ENCODE data around the gene LRRC56. TPM values are rescaled to one million over a fixed set of nuclear protein-coding genes. Genes with fewer than 3 reads are reported as not detected.
A peak's percentile ranks its signal among the peaks of the same experiment; 100 is the strongest.

LRRC56 gene
- total and polyA plus RNA-seq, 2 donors from 2014 or later: 1.2 to 7.7 TPM

DNA sequence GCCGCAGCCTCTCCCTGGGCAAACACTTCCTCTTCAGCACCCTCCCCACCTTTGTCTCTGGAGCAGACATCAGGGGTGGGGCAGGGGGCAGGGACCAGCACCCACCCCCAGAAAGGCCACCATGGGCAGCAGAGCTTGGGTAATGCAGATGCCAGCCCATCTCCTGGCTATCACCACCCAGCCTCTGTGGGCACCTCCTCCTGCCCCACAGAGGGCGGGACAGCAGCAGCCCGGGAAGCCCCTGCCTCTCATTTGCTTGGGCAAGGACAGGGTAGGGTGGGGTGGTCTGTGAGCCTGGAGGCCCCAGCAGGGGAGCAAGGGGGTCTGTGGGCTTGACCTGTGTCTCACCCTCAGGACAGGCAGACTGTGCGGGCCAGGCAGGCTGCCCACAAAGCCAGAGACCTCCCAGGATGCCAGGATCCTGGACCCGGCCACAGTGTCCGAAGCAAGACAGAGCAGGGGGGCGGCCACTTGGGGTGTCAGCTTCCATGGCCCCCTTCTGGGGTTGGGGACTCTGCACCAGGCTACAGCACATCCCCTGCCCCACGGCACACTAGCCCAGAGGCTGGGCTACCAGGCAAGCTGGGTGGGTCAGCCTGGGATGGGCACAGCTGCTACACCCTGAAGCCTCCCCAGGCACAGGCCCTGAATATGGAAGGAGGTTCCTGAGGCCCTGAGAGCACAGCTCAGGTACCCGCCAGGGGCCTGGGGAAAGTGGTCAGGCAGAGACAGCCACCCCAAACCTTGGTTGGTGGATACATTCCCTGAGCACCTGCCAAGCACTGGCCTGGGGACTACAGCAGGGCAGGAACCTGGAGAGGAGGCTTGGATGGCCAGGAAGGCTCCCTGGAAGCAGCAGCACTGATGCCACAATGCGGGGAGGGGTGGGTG lies 34.8 kb upstream of the LRRC56 start:
- intact Hi-C loops (cut with DNase I): no loop called here
- Histone ChIP-seq H3K9ac (ENCODE audit: low read length in 3 of 3) (no peak overlapping the region), H3K27ac (ENCODE audit: low read depth in 2 of 2, low read length in 2 of 2) (no peak overlapping the region), H3K27me3 (ENCODE audit: control insufficient read depth, insufficient read depth, low read length) (no peaks in the 10 kb centered on the region), H3K4me1 (ENCODE audit: control insufficient read depth in 2 of 3, insufficient read depth in 2 of 3, low read depth in 1 of 3, low read length in 3 of 3) (peaks cover 2 to 10% (median 9%) of the 10 kb centered on the region in 3 donors), H3K36me3 (ENCODE audit: control insufficient read depth in 2 of 3, insufficient read depth in 3 of 3, low read length in 3 of 3) (peaks cover 5 to 30% (median 19%) of the 10 kb centered on the region in 3 donors), H3K9me3 (ENCODE audit: control insufficient read depth in 2 of 3, insufficient read depth in 1 of 3, low read length in 3 of 3) (no peaks in the 10 kb centered on the region), H3K4me3 (ENCODE audit: low read length in 3 of 3) (no peak overlapping the region)
- FAIRE-seq (no peak), DNase-seq (peak in 1 of 5 donors; percentile 36)
- TF ChIP-seq, protein P1, sequence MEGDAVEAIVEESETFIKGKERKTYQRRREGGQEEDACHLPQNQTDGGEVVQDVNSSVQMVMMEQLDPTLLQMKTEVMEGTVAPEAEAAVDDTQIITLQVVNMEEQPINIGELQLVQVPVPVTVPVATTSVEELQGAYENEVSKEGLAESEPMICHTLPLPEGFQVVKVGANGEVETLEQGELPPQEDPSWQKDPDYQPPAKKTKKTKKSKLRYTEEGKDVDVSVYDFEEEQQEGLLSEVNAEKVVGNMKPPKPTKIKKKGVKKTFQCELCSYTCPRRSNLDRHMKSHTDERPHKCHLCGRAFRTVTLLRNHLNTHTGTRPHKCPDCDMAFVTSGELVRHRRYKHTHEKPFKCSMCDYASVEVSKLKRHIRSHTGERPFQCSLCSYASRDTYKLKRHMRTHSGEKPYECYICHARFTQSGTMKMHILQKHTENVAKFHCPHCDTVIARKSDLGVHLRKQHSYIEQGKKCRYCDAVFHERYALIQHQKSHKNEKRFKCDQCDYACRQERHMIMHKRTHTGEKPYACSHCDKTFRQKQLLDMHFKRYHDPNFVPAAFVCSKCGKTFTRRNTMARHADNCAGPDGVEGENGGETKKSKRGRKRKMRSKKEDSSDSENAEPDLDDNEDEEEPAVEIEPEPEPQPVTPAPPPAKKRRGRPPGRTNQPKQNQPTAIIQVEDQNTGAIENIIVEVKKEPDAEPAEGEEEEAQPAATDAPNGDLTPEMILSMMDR (IDR thresholded peaks at IDR 0.05; ENCODE audit: borderline replicate concordance, extremely low read depth, insufficient read depth): no peak

DNA sequence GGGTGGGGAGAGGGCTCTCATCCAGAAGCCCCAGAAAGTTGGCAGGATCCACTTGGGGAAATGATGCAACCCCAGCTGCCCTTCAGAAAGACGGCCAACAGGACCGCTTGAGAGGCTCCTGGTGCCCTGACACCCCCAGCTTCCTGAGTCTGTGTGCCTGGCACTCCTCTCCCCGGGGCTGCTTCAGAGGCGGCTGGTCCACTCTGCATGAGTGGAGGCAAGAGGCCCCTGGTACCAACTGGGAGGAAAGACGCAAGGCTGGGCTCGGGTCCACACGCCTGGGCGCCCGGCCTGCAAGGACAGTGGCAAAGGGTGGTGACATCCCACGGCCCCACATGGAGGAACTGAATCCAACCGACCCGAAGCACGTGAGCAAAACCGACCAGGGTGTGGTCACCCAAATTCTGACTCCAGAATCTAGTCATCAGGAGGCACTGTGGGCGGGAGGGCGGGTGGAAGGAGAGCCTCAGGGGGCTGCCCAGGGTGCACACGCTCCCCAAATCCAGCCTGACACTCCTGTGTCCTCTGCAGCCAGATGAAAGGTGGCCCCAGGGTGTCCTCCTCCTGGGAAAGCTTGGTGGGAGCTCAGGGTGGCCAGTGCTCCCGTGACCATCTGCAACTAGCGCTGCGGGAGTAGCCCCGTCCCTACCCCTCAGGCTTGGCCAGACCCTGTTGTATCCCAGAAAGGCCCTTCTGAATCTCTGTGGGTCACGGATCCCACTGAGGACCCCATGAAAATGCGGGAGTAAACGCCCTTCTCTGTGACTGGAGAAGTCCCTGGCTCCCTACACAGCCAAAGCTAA lies 33.9 kb upstream of the LRRC56 start:
- Histone ChIP-seq H3K27me3 (ENCODE audit: control insufficient read depth, insufficient read depth, low read length) (no peaks in the 10 kb centered on the region), H3K36me3 (ENCODE audit: control insufficient read depth in 2 of 3, insufficient read depth in 3 of 3, low read length in 3 of 3) (peaks cover 2 to 22% (median 10%) of the 10 kb centered on the region in 3 donors), H3K9me3 (ENCODE audit: control insufficient read depth in 2 of 3, insufficient read depth in 1 of 3, low read length in 3 of 3) (no peaks in the 10 kb centered on the region), H3K4me3 (ENCODE audit: low read length in 3 of 3) (peak overlapping the region in 2 of 3 donors; percentile 15 to 18), H3K9ac (ENCODE audit: low read length in 3 of 3) (peak overlapping the region in 1 of 3 donors; percentile 35), H3K27ac (ENCODE audit: low read depth in 2 of 2, low read length in 2 of 2) (no peak overlapping the region), H3K4me1 (ENCODE audit: control insufficient read depth in 2 of 3, insufficient read depth in 2 of 3, low read depth in 1 of 3, low read length in 3 of 3) (peaks cover 2 to 15% (median 9%) of the 10 kb centered on the region in 3 donors)
- FAIRE-seq (no peak), DNase-seq (peak in 1 of 5 donors; percentile 43)
- TF ChIP-seq, protein P1 (IDR thresholded peaks at IDR 0.05; ENCODE audit: borderline replicate concordance, extremely low read depth, insufficient read depth): no peak
- intact Hi-C loops (cut with DNase I): no loop called here

DNA sequence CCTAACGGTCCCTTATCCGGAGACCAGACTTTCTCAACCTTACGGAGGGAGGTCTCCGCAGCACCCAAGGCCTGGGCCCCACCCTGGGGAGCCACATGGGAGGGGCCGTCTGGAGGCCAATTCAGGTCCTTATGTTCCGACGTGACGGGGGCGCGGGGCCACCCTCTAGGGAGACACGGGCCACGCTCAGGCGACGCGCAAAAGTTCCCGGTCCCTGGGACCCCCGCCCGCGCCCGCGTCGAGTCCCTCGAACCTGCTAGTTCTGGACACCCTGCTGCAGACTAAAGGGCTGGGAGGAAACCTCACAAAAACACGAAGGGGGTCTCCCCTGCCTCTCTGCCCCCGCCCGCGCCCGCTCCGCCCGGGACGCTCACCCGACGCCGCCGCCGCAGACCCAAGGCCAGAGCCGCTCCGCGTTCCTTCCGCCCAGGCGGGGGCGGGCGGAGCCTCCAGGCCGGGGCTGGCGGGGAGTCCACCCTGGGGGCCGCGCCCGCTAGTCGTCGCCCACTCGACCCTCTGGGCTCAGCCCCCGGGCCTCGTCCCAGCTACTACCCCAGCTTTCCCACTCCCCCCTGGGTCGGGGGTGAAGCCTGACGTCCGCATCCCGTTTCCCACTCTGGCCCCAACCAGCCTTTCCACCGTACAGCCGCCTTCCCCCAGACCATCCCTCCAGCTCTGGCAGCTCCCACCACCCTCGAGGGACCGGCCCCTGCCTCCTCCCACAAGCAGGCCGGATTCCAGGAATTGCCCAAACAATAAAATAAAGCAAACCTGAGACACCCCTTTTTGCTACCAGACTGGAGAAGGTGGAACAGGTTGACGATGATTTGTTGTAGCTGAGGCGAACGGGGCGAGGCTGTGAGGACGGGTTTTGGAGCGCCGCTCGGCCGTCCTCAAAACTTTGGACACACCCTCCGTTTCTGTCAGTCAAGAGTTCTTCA lies 33.0 kb upstream of the LRRC56 start:
- Histone ChIP-seq H3K27me3 (ENCODE audit: control insufficient read depth, insufficient read depth, low read length) (no peaks in the 10 kb centered on the region), H3K9me3 (ENCODE audit: control insufficient read depth in 2 of 3, insufficient read depth in 1 of 3, low read length in 3 of 3) (no peaks in the 10 kb centered on the region), H3K9ac (ENCODE audit: low read length in 3 of 3) (peak overlapping the region in 1 of 3 donors; percentile 35), H3K4me3 (ENCODE audit: low read length in 3 of 3) (peak overlapping the region; percentile 26 to 43 (median 30)), H3K36me3 (ENCODE audit: control insufficient read depth in 2 of 3, insufficient read depth in 3 of 3, low read length in 3 of 3) (peaks cover 2 to 14% (median 4%) of the 10 kb centered on the region in 3 donors), H3K27ac (ENCODE audit: low read depth in 2 of 2, low read length in 2 of 2) (peak overlapping the region in 1 of 2 donors; percentile 24), H3K4me1 (ENCODE audit: control insufficient read depth in 2 of 3, insufficient read depth in 2 of 3, low read depth in 1 of 3, low read length in 3 of 3) (peaks cover 2 to 15% (median 9%) of the 10 kb centered on the region in 3 donors)
- TF ChIP-seq, protein P1 (IDR thresholded peaks at IDR 0.05; ENCODE audit: borderline replicate concordance, extremely low read depth, insufficient read depth): no peak
- intact Hi-C loops (cut with DNase I): no loop called here
- DNase-seq: peak; percentile 65 to 86 (median 77)
- no peak for FAIRE-seq
